Measurements from ENCODE around the gene FOLR2. TPM values are rescaled to one million over a fixed set of nuclear protein-coding genes. Genes with fewer than 3 reads are reported as not detected.

The FOLR2 gene
- total RNA-seq, 1 donor from 2014 or later: 25.7 TPM

- DNase-seq: no peak
Measured at GRCh38 chr11:72230764-72231365, 14.3 kb downstream of the FOLR2 start.

GRCh38 chr11:72231396-72232259 lies 15.0 kb downstream of the FOLR2 start:
- DNase-seq: no peak

- DNase-seq: no peak
Measured at GRCh38 chr11:72232260-72233055, 15.9 kb downstream of the FOLR2 start.

GRCh38 chr11:72233056-72233772 lies 16.6 kb downstream of the FOLR2 start:
- DNase-seq: no peak

- DNase-seq: no peak
Measured at GRCh38 chr11:72233773-72234513, 17.3 kb downstream of the FOLR2 start.

- DNase-seq: no peak
Measured at GRCh38 chr11:72234514-72234830, 17.9 kb downstream of the FOLR2 start.

GRCh38 chr11:72234920-72235319 lies 18.3 kb downstream of the FOLR2 start:
- no peak for DNase-seq

- DNase-seq: no peak
Measured at GRCh38 chr11:72235351-72236057, 18.9 kb downstream of the FOLR2 start.

- DNase-seq: no peak
Measured at GRCh38 chr11:72236083-72236697, 19.6 kb downstream of the FOLR2 start.

- DNase-seq: no peak
Measured at GRCh38 chr11:72236774-72237111, 20.1 kb downstream of the FOLR2 start.

- DNase-seq: no peak
Measured at GRCh38 chr11:72237112-72237931, 20.7 kb downstream of the FOLR2 start.

GRCh38 chr11:72238040-72238450 lies 21.5 kb downstream of the FOLR2 start:
- DNase-seq: no peak

- DNase-seq: no peak
Measured at GRCh38 chr11:72238492-72239312, 22.1 kb downstream of the FOLR2 start.

GRCh38 chr11:72239313-72239848 lies 22.8 kb downstream of the FOLR2 start:
- DNase-seq: no peak

GRCh38 chr11:72239849-72240460 lies 23.4 kb downstream of the FOLR2 start:
- no peak for DNase-seq

GRCh38 chr11:72240461-72241290 lies 24.1 kb downstream of the FOLR2 start:
- DNase-seq: no peak

GRCh38 chr11:72241291-72241781 lies 24.7 kb downstream of the FOLR2 start:
- DNase-seq: no peak

Measured in skin of body (tissue), 2 donors.